Gastroesophageal sphincter (tissue), 4 donors: Measurements from ENCODE around the gene SPRYD7. TPM values are rescaled to one million over a fixed set of nuclear protein-coding genes. Genes with fewer than 3 reads are reported as not detected.

ENCODE experiments used
- ATAC-seq: fragments of 150-250 bp; one replicate; pipeline ENCODE4 v1.9.1; 2016; ENCODE audit warnings: mild to moderate bottlenecking, moderate library complexity
- H3K27ac ChIP-seq, 4 donors: fragments of 200-600 bp; sonication (generic) in 3 of 4; 1 replicate in 3 of 4; 2 replicates in 1 of 4; pipeline ENCODE4 v1.5.1; 2016 to 2019
- H3K27me3 ChIP-seq: fragments of 200-600 bp; sonication (generic); one replicate; pipeline ENCODE4 v1.5.1; 2019
- H3K36me3 ChIP-seq, 2 donors: fragments of 200-600 bp; sonication (generic); one replicate each; pipeline ENCODE4 v1.5.1; 2019; ENCODE audit warnings: control low read depth in 1 of 2
- H3K4me1 ChIP-seq, 3 donors: fragments of 200-600 bp; sonication (generic); 1 replicate in 2 of 3; 2 replicates in 1 of 3; pipeline ENCODE4 v1.5.1; 2016 to 2019; ENCODE audit warnings: control low read depth in 2 of 3
- H3K4me3 ChIP-seq, 2 donors: fragments of 200-600 bp; sonication (generic); one replicate each; pipeline ENCODE4 v1.5.1; 2019; ENCODE audit warnings: mild to moderate bottlenecking in 1 of 2, moderate library complexity in 1 of 2
- H3K9me3 ChIP-seq, 3 donors: fragments of 200-600 bp; sonication (generic); one replicate each; pipeline ENCODE4 v1.5.1; 2017 to 2019; ENCODE audit warnings: control low read depth in 2 of 3
- CTCF ChIP-seq, 4 experiments: fragments of 200-600 bp in 2 of 4; fragments of 450-650 bp in 2 of 4; sonication (generic) in 1 of 4; IDR thresholded peaks; one replicate each; pipeline ENCODE4 v1.5.1; 2017 to 2019; ENCODE audit warnings: antibody characterized with exemption in 4 of 4, mild to moderate bottlenecking in 2 of 4, moderate library complexity in 2 of 4
- EP300 ChIP-seq: sonication (generic); formaldehyde crosslinking; IDR thresholded peaks from one replicate; pipeline ENCODE4 v1.6.1; 2017; ENCODE audit warnings: antibody characterized with exemption, mild to moderate bottlenecking
- POLR2A ChIP-seq, 2 donors: fragments of 450-650 bp; IDR thresholded peaks; one replicate each; pipeline ENCODE4 v1.6.1; 2017; ENCODE audit warnings: antibody characterized with exemption in 2 of 2, mild to moderate bottlenecking in 2 of 2, moderate library complexity in 1 of 2
- POLR2AphosphoS5 ChIP-seq: sonication (generic); formaldehyde crosslinking; IDR thresholded peaks from one replicate; pipeline ENCODE4 v1.6.1; 2017; ENCODE audit warnings: antibody characterized with exemption
- WGBS, 2 donors: methylation state at CpG; one replicate each; pipeline ENCODE4 v1.1.5; 2018; ENCODE audit warnings: low coverage in 1 of 2; 5-methylcytosine and 5-hydroxymethylcytosine counted together
- total RNA-seq, 4 donors: library from RNA; depleted of rRNA; stranded (reverse); fragments of >200 nt; gene quantifications; one replicate each; pipeline ENCODE4 v1.1.0, GENCODE V29; 2016

The SPRYD7 gene
- total RNA-seq, 4 donors from 2014 or later, result 8.6 to 16.5 (median 15.1) TPM

- H3K27me3 ChIP-seq, result no peaks in the 10 kb centered on the region
- WGBS, 2 donors, result 89 to 100% methylated on average over 3 to 4 of the region's 4 CpGs
- TF ChIP-seq POLR2A (IDR thresholded peaks at IDR 0.05) (no peak), EP300 (no peak), CTCF (IDR thresholded peaks at IDR 0.05) (no peak), POLR2AphosphoS5 (no peak)
- H3K4me1 ChIP-seq, result no peaks in the 10 kb centered on the region
- no peaks in the 10 kb centered on the region for H3K9me3 ChIP-seq
- no peak overlapping the region for H3K4me3 ChIP-seq
- no peak overlapping the region for H3K27ac ChIP-seq
- no peak for ATAC-seq
- H3K36me3 ChIP-seq, result no peaks in the 10 kb centered on the region
Measured at GRCh38 chr13:49895826-49896225, 40.3 kb downstream of the SPRYD7 start.

- WGBS, 2 donors, result 86 to 93% methylated on average over 2 of the region's 3 CpGs
- no peak overlapping the region for H3K27ac ChIP-seq
- TF ChIP-seq POLR2A (IDR thresholded peaks at IDR 0.05) (no peak), EP300 (no peak), CTCF (IDR thresholded peaks at IDR 0.05) (no peak), POLR2AphosphoS5 (no peak)
- no peak overlapping the region for H3K4me3 ChIP-seq
- H3K9me3 ChIP-seq, result no peaks in the 10 kb centered on the region
- no peaks in the 10 kb centered on the region for H3K27me3 ChIP-seq
- ATAC-seq, result no peak
- H3K36me3 ChIP-seq, result no peaks in the 10 kb centered on the region
- H3K4me1 ChIP-seq, result no peaks in the 10 kb centered on the region
Measured at GRCh38 chr13:49893591-49893990, 42.5 kb downstream of the SPRYD7 start.

- TF ChIP-seq POLR2AphosphoS5 (no peak), CTCF (IDR thresholded peaks at IDR 0.05) (no peak), POLR2A (IDR thresholded peaks at IDR 0.05) (no peak), EP300 (no peak)
- no peaks in the 10 kb centered on the region for H3K9me3 ChIP-seq
- no peak for ATAC-seq
- no peak overlapping the region for H3K4me3 ChIP-seq
- H3K27ac ChIP-seq, result no peak overlapping the region
- H3K36me3 ChIP-seq, result no peaks in the 10 kb centered on the region
- no peaks in the 10 kb centered on the region for H3K4me1 ChIP-seq
- no peaks in the 10 kb centered on the region for H3K27me3 ChIP-seq
- 63 to 67% methylated on average over 2 to 3 of the region's 15 CpGs for WGBS, 2 donors
Measured at GRCh38 chr13:49890376-49890775, 45.8 kb downstream of the SPRYD7 start.

GRCh38 chr13:49878682-49879081 is 57.5 kb downstream of the SPRYD7 start:
- Histone ChIP-seq H3K4me3 (no peak overlapping the region), H3K4me1 (no peaks in the 10 kb centered on the region), H3K9me3 (peaks cover 0 to 9% (median 0%) of the 10 kb centered on the region in 3 donors), H3K27me3 (no peaks in the 10 kb centered on the region), H3K36me3 (no peaks in the 10 kb centered on the region), H3K27ac (no peak overlapping the region)
- TF ChIP-seq EP300 (no peak), POLR2AphosphoS5 (no peak), POLR2A (IDR thresholded peaks at IDR 0.05) (no peak), CTCF (IDR thresholded peaks at IDR 0.05) (no peak)
- 40 to 93% methylated on average over 1 to 3 of the region's 3 CpGs for WGBS, 2 donors
- no peak for ATAC-seq

GRCh38 chr13:49877629-49878218 is 58.4 kb downstream of the SPRYD7 start:
- ATAC-seq, result no peak
- Histone ChIP-seq H3K36me3 (no peaks in the 10 kb centered on the region), H3K27ac (no peak overlapping the region), H3K4me1 (no peaks in the 10 kb centered on the region), H3K9me3 (peaks cover 0 to 9% (median 0%) of the 10 kb centered on the region in 3 donors), H3K27me3 (no peaks in the 10 kb centered on the region), H3K4me3 (no peak overlapping the region)
- TF ChIP-seq POLR2AphosphoS5 (no peak), EP300 (no peak), POLR2A (IDR thresholded peaks at IDR 0.05) (no peak), CTCF (IDR thresholded peaks at IDR 0.05) (no peak)
- WGBS, 2 donors, result 90% methylated on average over 3 of the region's 3 CpGs
